ENCODE data around the gene KMT2E.

- TF ChIP-seq, protein P1, sequence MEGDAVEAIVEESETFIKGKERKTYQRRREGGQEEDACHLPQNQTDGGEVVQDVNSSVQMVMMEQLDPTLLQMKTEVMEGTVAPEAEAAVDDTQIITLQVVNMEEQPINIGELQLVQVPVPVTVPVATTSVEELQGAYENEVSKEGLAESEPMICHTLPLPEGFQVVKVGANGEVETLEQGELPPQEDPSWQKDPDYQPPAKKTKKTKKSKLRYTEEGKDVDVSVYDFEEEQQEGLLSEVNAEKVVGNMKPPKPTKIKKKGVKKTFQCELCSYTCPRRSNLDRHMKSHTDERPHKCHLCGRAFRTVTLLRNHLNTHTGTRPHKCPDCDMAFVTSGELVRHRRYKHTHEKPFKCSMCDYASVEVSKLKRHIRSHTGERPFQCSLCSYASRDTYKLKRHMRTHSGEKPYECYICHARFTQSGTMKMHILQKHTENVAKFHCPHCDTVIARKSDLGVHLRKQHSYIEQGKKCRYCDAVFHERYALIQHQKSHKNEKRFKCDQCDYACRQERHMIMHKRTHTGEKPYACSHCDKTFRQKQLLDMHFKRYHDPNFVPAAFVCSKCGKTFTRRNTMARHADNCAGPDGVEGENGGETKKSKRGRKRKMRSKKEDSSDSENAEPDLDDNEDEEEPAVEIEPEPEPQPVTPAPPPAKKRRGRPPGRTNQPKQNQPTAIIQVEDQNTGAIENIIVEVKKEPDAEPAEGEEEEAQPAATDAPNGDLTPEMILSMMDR (IDR thresholded peaks at IDR 0.05), result no peak
- no peak for TF ChIP-seq EP300 (IDR thresholded peaks at IDR 0.05)
- no peak for TF ChIP-seq POLR2A (IDR thresholded peaks at IDR 0.05)
These were observed 72.8 kb downstream of the KMT2E start for GRCh38 chr7:105086850-105087249.
